GM03348 (cell line): ENCODE measurements around the gene DNAJC1.
"Not testable (repeated sequence)": the region's sequence is repeated elsewhere in the genome, so short reads cannot be mapped to it uniquely, and the experiment has no call there.

Source experiments
- DNase-seq: peaks from one replicate; pipeline ENCODE4 v3.0.0; 2012; ENCODE audit warnings: low spot score

The DNAJC1 gene

DNA sequence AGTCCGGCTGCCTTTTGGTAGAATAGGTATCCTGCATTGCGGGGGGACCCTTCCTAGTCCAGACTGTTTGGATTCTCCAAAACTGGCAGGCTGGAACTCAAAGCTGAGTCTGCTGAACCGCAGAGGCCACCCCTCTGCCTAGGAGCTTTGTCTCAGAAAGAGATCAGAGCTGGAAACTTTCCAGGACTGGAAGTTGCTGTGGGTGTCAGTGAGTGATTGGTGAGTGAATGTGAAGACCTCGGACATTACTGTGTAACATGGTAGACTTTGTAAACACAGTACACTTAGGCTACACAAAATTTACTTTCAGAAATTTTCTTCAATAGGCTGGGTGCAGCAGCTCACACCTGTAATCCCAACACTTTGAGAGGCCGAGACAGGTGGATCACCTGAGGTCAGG is 103.8 kb downstream of the DNAJC1 start:
- DNase-seq: no peak

DNA sequence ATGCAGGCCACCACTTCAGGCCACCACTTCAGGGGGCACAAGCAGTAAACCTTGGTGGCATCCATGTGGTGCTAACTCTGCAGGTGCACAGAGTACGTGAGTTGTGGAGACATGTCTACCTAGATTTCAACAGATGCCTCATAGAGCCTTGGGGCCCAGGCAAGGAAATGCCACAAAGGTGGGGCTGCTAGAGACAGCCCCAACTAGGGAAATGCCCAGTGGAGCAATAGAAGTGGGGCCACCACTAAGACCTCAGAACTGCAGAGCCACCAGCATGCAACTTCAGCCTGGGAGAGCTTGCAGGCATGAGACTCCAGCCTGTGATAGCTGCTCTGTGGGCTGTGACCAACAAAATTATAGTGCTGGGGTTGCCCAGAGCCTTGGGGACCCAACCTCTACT is 107.6 kb downstream of the DNAJC1 start:
- DNase-seq: no peak

DNA sequence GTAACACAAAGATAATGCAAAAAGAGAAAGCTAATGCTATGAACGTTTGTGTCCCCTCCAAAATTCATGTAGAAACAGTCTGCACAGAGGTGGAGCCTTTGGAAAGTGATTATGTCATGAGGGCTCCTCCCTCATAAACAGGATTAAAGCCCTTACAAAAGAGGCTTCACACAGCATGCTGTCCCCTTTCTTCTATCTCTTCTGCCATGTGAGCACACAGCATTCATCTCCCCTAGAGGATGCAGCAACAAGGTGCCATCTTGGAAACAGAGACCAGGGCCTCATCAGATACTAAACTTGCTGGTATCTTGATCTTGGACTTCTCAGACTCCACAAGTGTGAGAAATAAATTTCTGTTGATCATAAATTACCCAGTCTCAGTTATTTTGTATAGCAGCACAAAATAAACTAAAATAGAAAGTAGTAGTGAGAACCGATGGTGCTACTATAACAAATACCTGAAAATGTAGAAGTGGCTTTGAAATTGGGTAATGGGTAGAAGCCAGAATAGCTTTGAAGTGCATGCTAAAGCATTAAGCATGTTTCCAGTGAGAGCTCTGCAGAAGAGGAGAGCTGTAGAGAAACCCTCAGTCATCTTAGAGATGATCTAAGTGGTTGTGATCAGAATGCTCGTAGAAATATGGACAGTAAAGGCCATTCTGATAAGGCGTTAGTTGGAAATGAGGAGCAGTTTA is 108.7 kb downstream of the DNAJC1 start:
- no peak for DNase-seq

DNA sequence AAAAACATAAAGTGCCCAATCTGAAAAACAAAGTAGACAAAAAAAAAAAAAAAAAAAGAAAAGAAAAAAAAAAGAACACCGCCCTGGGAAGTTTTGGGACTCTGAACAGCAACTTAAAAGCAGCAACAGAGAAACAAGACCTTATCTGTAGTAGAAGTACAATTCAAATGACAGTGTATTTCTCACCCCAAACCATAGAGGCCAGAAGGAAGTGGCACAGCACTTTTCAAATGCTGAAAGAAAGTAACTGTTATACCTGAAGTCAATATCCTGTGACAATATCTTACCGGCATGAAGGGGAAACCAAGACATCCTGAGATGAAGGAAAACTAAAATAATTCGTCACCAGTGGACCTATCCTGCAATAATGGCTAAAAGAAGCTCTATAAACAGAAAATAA is 112.1 kb downstream of the DNAJC1 start:
- DNase-seq: no peak

DNA sequence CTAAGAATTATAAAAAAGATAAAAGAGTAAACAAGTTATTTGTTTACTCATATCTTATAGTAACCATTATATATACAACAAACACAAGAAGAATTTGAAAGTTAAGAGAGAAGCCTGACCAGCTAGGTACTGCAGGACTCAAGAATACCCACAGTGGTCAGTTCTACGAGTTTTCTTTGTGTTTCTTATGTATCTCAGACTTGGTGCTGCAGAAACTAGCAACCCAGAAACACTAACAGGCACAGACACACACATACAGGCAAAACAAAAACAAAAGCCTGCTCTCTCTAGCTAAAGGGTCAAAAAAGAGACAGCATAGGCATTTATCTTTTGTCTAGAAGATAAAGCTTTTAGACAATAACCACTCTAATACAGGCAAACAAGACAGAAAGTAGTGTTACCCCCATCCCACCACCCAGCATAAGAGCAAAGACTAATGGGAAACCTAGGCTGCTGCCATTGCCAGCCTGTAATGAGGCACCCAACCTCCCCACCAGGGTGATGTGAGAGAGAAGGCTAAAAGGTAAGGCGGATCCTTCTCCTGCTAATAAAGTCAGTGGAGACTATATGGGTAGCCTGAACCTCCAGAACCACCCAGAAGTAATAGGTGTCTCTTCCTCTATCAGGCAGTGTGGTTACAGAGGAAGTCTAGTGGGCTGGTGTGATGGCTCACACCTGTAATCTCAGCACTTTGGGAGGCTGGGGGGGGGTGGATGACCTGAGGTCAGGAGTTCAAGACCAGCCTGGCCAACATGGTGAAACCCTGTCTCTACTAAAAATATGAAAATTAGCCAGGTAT is 113.9 kb downstream of the DNAJC1 start:
- DNase-seq: no peak

DNA sequence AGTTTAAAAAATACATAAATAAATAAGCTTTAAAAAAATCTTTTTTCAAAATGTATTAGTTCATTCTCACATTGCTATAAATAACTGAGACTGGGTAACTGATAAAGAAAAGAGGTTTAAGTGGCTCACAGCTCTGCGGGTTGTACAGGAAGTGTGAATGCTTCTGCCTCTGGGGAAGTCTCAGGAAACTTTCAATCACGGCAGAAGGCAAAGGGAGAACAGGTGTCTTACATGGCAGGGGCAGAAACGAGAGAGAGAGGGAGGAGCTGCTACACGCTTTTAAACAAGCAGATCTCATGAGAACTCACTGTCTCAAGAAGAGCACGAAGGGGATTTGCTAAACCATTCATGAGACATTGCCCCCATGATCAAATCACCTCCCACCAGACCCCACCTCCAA is 114.6 kb downstream of the DNAJC1 start:
- no peak for DNase-seq

DNA sequence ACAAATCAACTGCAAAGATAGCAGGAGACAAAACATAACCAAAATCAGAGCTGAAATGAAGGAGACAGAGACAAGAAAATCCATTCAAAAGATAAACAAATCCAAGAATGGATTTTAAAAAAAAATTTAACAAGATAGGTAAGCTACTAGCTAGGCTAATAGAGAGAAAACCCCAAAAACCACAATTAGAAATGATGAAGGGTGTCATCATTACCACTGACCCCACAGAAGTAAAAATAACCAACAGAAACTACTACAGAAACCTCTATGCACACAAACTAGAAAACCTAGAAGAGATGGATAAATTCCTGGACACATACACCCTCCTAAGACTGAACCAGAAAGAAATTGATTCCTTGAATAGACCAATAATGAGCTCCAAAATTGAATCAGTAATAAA is 117.6 kb downstream of the DNAJC1 start:
- no peak for DNase-seq

DNA sequence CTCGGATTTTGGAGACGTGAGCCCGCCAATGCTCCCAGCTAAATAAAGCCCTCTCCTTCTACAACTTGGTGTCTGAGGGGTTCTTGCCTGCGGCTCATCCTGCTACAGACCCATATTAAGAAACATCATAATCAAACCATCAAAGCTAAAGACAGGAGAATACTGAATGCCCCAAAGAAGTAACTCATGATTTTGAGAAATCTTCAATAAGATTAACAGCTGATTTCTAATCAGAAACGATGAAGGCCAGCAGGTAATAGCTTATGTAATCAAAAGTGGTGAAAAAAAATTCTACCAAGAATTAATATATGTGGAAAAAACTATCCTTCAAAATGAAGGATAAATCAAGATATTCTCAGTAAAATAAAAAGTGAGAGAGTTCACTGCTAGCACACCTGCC is 130.3 kb downstream of the DNAJC1 start:
- no peak for DNase-seq

DNA sequence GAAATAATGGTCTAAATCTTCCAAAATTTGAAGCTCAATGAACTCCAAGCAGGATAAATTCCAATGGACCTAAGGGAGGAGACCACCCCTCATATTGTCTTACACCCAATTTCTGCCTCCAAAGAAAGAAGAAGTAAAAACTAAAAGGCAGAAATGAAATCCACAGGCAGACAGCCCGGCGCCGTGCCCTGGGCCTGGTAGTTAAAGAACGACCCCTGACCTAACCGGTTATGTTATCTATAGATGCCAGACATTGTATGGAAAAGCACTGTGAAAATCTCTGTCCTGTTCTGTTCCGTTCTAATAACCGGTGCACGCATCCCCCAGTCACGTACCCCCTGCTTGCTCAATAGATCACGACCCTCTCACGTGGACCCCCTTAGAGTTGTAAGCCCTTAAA is 130.8 kb downstream of the DNAJC1 start:
- not testable (repeated sequence) for DNase-seq

DNA sequence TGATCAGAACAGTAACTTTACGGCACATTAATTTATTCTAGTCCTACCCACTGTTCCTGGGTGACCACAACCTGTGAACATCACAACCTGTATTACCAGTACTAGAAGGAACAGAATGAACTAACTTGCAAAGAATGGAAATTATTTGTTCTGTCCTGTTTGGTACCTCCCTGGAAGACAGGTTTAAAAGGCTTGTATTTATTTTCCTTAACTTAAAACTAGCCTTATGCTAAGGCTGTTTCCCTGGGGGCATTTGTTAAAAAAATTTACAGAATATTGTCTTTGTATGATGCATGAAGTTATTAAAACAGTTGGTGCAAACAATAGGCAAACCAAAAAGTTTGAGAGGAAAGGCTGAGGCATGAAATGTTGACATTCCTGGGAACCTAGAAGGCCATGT is 132.7 kb downstream of the DNAJC1 start:
- DNase-seq: no peak

DNA sequence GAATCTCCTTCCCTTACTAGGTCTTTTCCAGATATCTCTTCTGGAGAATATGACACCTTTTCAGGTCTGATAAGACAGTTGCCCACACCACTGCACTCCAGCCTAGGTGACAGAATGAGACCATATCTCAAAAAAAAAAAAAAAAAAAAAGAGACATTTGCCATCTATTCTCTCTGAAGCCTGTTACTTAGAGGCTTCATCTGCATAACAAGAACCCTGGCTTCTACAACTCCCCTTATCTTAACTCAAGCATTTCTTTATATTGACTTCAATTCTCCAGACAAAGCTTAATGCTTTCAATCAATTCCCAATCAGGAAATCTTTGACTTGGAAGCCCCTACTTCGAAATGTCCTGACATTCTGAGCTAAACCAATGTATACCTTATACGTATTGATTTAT is 134.4 kb downstream of the DNAJC1 start:
- DNase-seq: not testable (repeated sequence)

DNA sequence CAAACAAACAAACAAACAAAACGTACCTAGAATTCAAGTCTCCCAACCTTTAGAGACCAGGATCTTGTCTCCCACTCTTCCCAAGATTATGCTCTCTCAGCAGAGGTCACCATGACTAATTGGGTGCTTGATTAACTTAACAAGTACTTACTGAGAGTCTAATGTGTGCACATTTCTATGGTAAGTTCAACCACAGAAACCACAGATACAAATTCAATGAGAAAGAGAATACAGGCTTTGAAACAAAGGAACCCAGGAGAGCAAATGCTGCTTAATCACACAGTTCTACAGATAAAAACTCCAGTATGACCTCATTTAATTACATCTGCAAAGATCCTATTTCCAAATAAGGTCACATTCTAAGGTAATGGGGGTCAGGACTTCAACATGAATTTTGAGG is 142.8 kb downstream of the DNAJC1 start:
- DNase-seq: no peak

DNA sequence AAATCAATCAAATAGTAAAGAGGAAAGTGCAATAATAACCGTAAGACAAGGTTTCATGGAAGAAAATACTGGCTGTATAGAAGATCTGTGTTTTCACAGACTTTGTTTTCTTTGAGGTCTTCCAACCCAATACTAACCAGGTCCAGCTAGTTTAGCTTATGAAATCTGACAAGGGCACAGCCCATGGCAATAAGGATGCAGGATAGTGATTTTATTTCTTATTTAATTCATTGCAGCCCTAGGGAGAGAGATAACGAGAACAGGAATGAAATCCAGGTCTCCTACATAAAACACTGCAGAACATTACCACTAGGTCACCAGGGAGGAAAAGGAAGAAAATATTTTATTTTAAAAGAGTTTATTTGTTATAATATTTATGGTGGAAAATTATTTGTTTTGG is 145.1 kb downstream of the DNAJC1 start:
- no peak for DNase-seq

DNA sequence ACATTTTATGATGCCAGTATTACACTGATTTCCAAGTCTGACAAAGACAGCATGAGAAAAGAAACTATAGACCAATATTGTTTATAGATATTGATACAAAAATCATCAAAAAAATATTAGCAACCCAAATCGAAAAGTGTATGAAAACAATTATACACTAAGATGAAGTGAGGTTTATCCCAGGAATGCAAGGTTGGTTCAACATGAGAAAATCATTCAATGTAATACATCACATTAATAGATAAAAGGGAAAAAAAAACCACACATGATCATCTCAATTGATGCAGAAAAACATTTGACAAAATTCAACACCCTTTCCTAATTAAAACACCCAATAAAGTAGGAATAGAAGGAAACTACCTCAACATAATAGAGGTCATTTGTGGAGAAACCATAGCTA is 153.9 kb downstream of the DNAJC1 start:
- DNase-seq: no peak

DNA sequence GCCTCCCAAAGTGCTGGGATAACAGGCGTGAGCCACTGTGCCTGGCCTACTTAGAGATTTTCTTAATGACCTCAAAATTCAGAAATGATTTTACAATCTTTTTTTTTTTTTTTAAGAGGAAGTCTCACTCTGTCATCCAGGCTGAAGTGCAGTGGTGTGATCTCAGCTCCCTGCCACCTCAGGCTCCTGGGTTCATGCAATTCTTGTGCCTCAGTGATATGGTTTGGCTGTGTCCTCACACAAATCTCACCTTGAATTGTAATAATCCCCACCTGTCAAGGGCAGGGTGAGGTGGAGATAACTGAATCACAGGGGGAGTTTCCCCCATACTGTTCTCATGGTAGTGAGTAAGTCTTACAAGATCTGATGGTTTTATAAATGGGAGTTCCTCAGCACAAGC is 159.9 kb downstream of the DNAJC1 start:
- DNase-seq: no peak

DNA sequence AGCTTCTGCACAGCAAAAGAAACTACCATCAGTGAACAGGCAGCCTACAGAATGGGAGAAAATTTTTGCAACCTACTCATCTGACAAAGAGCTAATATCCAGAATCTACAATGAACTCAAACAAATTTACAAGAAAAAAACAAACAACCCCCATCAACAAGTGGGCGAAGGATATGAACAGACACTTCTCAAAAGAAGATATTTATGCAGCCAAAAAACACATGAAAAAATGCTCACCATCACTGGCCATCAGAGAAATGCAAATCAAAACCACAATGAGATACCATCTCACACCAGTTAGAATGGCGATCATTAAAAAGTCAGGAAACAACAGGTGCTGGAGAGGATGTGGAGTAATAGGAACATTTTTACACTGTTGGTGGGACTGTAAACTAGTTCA is 162.3 kb downstream of the DNAJC1 start:
- not testable (repeated sequence) for DNase-seq

DNA sequence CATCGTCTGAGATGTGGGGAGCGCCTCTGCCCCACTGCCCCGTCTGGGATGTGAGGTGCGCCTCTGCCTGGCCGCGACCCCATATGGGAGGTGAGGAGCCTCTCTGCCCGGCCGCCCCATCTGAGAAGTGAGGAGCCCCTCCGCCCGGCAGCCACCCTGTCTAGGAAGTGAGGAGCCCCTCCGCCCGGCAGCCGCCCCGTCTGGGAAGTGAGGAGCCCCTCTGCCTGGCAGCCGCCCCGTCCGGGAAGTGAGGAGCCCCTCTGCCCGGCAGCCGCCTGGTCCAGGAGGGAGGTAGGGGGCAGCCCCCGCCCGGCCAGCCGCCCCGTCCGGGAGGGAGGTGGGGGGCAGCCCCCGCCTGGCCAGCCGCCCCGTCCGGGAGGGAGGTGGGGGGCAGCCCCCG is 166.0 kb downstream of the DNAJC1 start:
- not testable (repeated sequence) for DNase-seq

DNA sequence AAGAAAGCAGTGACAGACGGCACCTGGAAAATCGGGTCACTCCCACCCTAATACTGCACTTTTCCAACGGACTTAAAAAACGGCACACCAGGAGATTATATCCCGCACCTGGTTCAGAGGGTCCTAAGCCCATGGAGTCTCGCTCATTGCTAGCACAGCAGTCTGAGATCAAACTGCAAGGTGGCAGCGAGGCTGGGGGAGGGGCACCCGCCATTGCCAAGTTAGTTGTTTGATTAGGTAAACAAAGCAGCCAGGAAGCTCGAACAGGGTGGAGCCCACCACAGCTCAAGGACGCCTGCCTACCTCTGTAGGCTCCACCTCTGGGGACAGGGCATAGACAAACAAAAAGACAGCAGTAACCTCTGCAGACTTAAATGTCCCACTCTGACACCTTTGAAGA is 169.0 kb downstream of the DNAJC1 start:
- not testable (repeated sequence) for DNase-seq

DNA sequence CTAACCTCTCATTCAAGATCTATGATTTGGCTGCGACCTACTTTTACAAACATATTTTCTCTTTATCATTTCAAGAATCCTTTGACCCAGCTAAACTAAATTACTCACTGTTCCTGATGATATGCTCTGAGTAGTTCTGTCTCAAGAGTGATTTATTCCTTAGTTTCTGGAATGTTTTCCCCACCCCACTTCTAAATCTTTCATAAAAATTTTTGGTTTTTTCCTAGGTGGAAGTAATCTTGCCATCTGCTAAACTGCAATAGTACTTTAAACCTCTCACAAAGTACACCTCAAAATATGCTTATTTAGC is 170.8 kb downstream of the DNAJC1 start:
- DNase-seq: peak; percentile 5

DNA sequence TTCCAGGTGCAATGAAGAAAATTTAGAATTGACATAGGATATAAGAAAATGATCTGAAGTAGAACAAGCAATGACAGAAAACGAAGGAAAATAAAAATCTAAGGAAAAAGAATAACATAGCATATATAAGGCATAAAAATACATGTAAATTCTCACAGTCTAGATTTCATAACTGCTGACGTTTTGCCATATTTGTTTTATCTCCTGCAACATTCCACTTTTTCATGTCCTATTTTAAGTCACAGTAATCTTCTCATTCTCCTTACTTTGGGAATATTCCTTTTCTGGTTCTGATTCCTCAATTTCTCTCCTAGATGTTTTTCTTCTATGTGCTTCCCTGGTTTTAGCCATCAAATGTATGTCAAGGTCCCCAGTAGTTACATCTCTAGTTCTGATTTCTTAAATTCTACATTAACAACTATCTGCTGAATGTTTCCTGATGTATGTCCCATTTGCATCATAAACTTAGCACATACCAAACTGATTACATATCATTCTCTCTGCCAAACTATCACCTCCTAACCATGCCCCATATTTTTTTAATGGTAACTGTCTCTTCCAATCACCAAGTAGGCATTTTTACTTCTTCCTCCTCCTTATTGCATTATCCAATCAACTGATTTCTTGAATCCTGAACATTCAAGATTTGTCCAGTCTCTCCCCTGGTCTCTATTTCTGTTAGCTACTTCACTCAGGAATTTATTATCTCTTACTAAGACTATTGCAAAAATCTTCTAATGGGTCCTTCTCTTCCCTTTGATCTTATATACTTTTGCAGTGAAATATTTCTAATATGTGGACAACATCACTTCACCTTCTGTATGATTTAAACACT is 171.3 kb downstream of the DNAJC1 start:
- DNase-seq: peak; percentile 33

DNA sequence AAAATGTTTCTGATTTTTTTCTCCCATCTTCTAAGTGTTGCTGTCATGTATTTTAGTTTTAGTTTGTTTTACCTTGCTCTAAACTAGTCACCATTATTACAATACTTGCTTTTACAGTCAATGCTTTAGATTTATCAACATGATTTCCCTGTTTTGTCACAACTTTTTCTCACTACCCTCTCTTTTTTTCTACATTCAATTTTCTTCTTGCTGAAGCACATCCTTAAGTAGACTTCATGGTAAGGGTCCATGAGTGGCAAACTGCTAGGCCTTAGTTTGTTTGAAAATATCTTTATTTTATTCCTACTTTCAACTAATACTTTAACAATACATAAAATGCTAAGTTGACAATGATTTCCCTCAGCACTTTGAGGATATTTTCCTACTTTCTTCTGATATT is 173.5 kb downstream of the DNAJC1 start:
- no peak for DNase-seq

DNA sequence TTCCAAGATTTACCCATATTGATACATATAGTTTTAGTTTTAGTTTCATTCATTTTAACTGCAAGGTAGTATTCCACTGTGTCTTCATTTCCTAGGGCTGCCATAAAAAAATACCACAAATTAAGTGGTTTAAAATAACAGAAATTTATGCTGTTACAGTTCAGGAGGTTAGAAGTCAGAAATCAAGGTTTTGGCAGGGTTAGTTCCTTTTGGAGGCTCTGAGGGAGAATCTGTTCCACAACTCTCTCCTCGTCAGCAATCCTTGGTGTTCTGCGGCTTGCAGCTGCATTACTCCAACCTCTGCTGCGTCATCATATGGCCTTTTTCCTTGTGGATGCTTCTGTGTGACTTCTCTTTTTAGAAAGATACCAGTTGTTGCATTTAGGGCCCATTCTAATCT is 176.2 kb downstream of the DNAJC1 start:
- DNase-seq: no peak

DNA sequence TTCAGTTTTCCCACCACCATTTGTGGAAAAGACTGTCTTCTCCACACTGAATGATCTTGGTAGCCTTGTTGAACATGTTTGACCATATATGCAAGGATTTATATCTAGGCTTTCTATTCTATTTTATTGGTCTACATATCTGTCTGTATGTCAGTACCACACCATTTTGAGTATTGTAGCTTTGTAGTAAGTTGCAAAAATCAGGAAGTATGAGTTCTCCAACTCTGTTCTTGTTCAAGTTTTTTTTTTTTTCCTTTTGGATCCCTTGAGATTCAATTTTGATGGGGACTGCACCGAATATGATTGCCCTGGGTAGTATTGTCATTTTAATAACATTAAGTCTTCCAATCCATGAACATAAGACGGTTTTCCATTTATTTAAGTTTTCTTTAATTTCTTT is 176.8 kb downstream of the DNAJC1 start:
- DNase-seq: no peak
